OCI-LY1 (cell line): ENCODE results near the gene FHOD3.

Experiments used
- H2AFZ ChIP-seq: fragments of 200-600 bp; sonication (generic), shearing (Covaris generic); 2 replicates; pipeline ENCODE4 v1.6.0; 2014; ENCODE audit warnings: antibody characterized with exemption, mild to moderate bottlenecking, low read length
- H3F3A ChIP-seq: fragments of 200-600 bp; sonication (generic), shearing (Covaris generic); 2 replicates; pipeline ENCODE4 v1.6.0; 2014; ENCODE audit warnings: mild to moderate bottlenecking, antibody characterized with exemption, low read length, moderate library complexity; ENCODE audit not compliant: insufficient read depth
- H3K27ac ChIP-seq: fragments of 200-600 bp; sonication (generic); 2 replicates; pipeline ENCODE4 v1.5.1; 2014; ENCODE audit warnings: low read length, mixed run types, mild to moderate bottlenecking, low read depth; ENCODE audit not compliant: poor library complexity, severe bottlenecking
- H3K27me3 ChIP-seq: fragments of 200-600 bp; sonication (generic); 2 replicates; pipeline ENCODE4 v1.6.0; 2014; ENCODE audit warnings: antibody characterized with exemption, mild to moderate bottlenecking, low read length, moderate library complexity; ENCODE audit not compliant: insufficient read depth
- H3K36me3 ChIP-seq: fragments of 200-600 bp; sonication (generic); 2 replicates; pipeline ENCODE4 v1.6.1; 2014; ENCODE audit warnings: mild to moderate bottlenecking, antibody characterized with exemption, low read length, moderate library complexity, mixed read lengths; ENCODE audit not compliant: insufficient read depth
- H3K4me1 ChIP-seq: fragments of 200-600 bp; sonication (generic); 2 replicates; pipeline ENCODE4 v1.5.1; 2014; ENCODE audit warnings: mild to moderate bottlenecking, low read length, moderate library complexity; ENCODE audit not compliant: insufficient read depth, severe bottlenecking
- H3K4me2 ChIP-seq: fragments of 200-600 bp; sonication (generic), shearing (Covaris generic); 2 replicates; pipeline ENCODE4 v1.6.1; 2014; ENCODE audit warnings: low read length
- H3K4me3 ChIP-seq: fragments of 200-600 bp; sonication (generic); 2 replicates; pipeline ENCODE4 v1.5.1; 2014; ENCODE audit warnings: low read length, low read depth, mild to moderate bottlenecking, mixed read lengths; ENCODE audit not compliant: poor library complexity, severe bottlenecking
- H3K79me2 ChIP-seq: fragments of 200-600 bp; shearing (Covaris generic); 2 replicates; pipeline ENCODE4 v1.6.1; 2016; ENCODE audit warnings: mixed run types, low read length, mixed read lengths; ENCODE audit not compliant: insufficient read depth
- H3K9ac ChIP-seq: fragments of 200-600 bp; sonication (generic), shearing (Covaris generic); 2 replicates; pipeline ENCODE4 v1.6.1; 2014; ENCODE audit warnings: mild to moderate bottlenecking, low read length, mixed read lengths
- H3K9me2 ChIP-seq: fragments of 200-600 bp; sonication (generic), shearing (Covaris generic); 2 replicates; pipeline ENCODE4 v1.6.1; 2014; ENCODE audit warnings: low read depth, mild to moderate bottlenecking, low read length, mixed read lengths
- H3K9me3 ChIP-seq: fragments of 200-600 bp; shearing (Covaris generic); 2 replicates; pipeline ENCODE4 v1.6.1; 2014; ENCODE audit warnings: low read length, mixed read lengths
- H4K20me1 ChIP-seq: fragments of 200-600 bp; sonication (generic), shearing (Covaris generic); 2 replicates; pipeline ENCODE4 v1.6.0; 2016; ENCODE audit warnings: mild to moderate bottlenecking, low read length; ENCODE audit not compliant: insufficient read depth
- EZH2 ChIP-seq: fragments of 200-600 bp; sonication (generic), shearing (Covaris generic); IDR thresholded peaks from 2 replicates; pipeline ENCODE4 v1.8.0; 2017; ENCODE audit warnings: borderline replicate concordance, mixed run types, mild to moderate bottlenecking, antibody characterized with exemption, low read length, moderate library complexity, mixed read lengths
- TF ChIP-seq, protein P1 (sequence below): fragments of 200-600 bp; sonication (generic), shearing (Covaris generic); IDR thresholded peaks from 2 replicates; pipeline ENCODE4 v1.5.1; 2017; ENCODE audit warnings: mild to moderate bottlenecking, antibody characterized with exemption, low read length, moderate library complexity, mixed read lengths

FHOD3 gene

DNA sequence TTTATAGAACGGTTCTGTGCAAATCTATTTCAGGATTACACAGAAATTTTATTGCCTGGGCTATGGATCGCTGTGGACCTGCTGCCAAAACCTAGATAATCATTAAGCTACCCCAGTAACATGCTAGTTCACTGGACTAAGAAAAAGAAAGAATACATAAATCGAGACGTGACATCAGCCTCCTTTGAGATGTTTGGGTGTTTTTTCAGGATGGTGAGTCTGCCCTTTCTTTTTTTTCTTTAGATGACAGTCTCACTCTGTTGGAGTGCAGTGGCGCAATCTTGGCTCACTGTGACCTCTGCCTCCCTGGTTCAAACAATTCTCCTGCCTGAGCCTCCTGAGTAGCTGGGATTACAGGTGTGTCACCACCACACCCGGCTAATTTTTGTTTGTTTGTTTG, 52.0 kb downstream of the FHOD3 start:
- Histone ChIP-seq H3K9me2 (no peaks in the 10 kb centered on the region), H4K20me1 (no peaks in the 10 kb centered on the region), H3K27ac (no peak overlapping the region), H3K4me3 (no peak overlapping the region), H3K9me3 (no peaks in the 10 kb centered on the region), H3K4me1 (no peaks in the 10 kb centered on the region), H3K9ac (no peak overlapping the region), H3K4me2 (no peak overlapping the region), H3K27me3 (peaks cover 6% of the 10 kb centered on the region; the same call in 1 of the 2 replicates), H3K36me3 (no peaks in the 10 kb centered on the region), H3K79me2 (no peaks in the 10 kb centered on the region), H3F3A (no peaks in the 10 kb centered on the region), H2AFZ (no peak overlapping the region)
- TF ChIP-seq EZH2, result no peak
- TF ChIP-seq, protein P1, sequence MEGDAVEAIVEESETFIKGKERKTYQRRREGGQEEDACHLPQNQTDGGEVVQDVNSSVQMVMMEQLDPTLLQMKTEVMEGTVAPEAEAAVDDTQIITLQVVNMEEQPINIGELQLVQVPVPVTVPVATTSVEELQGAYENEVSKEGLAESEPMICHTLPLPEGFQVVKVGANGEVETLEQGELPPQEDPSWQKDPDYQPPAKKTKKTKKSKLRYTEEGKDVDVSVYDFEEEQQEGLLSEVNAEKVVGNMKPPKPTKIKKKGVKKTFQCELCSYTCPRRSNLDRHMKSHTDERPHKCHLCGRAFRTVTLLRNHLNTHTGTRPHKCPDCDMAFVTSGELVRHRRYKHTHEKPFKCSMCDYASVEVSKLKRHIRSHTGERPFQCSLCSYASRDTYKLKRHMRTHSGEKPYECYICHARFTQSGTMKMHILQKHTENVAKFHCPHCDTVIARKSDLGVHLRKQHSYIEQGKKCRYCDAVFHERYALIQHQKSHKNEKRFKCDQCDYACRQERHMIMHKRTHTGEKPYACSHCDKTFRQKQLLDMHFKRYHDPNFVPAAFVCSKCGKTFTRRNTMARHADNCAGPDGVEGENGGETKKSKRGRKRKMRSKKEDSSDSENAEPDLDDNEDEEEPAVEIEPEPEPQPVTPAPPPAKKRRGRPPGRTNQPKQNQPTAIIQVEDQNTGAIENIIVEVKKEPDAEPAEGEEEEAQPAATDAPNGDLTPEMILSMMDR, result no peak

DNA sequence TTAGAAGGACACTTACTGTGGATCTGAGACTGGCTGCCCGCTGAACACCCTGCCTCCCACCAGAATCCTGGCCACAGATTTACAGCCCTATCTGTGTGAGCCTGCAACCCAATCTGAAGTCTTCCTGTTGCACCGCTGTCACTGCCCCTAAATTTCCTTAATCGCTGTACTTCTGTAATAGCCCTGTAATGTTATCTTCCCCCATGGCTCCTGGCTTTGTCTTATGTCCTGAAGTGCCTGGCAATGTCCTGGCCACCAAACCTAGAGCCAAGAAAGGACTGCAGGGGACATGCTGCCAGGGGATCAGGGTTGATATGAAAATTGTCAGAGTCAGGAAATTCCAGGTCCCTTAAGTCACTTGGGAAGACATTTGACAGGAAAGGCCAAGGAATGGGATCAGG, 52.7 kb downstream of the FHOD3 start:
- Histone ChIP-seq H3K4me1 (no peaks in the 10 kb centered on the region), H3K4me3 (no peak overlapping the region), H3K27me3 (peaks cover 6% of the 10 kb centered on the region; the same call in 1 of the 2 replicates), H3K79me2 (no peaks in the 10 kb centered on the region), H2AFZ (no peak overlapping the region), H3K36me3 (no peaks in the 10 kb centered on the region), H3K4me2 (no peak overlapping the region), H3K9ac (no peak overlapping the region), H4K20me1 (no peaks in the 10 kb centered on the region), H3K27ac (no peak overlapping the region), H3K9me3 (no peaks in the 10 kb centered on the region), H3F3A (no peaks in the 10 kb centered on the region), H3K9me2 (no peaks in the 10 kb centered on the region)
- no peak for TF ChIP-seq EZH2
- TF ChIP-seq, protein P1, result no peak

DNA sequence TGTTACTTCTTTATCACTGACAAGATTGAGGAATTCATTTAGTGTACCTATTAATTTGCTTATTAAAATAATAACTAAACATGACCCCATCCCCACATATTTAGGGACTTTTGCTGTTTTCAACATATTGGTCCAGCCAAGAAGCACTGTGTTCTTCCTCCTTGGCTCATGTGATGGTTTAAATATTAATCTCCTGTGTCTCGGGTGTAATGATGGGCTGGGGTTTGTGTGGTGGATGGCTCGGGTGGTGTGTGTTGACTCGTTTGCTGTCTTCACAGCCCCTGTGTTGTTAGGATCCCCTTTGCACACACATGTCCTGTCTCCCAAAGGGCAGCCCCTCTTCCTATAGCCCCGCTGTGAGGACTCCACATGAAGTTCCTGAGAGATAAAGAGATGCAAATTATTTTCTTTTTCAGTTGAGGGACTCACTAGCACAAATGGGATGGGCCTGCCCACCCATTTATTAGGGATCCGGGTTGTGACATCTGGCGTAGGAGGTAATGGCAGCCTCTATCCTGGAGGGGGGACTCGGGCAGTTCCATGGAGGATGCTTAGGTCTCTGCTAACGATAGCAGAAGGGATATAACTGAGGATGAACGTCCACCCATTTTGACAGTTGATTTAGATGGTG, 53.4 kb downstream of the FHOD3 start:
- H3K79me2 ChIP-seq, result no peaks in the 10 kb centered on the region
- no peak overlapping the region for H3K9ac ChIP-seq
- no peaks in the 10 kb centered on the region for H3K9me2 ChIP-seq
- H3F3A ChIP-seq, result no peaks in the 10 kb centered on the region
- no peak overlapping the region for H3K4me3 ChIP-seq
- no peaks in the 10 kb centered on the region for H3K36me3 ChIP-seq
- H3K27me3 ChIP-seq, result peaks cover 6% of the 10 kb centered on the region; the same call in 1 of the 2 replicates
- no peaks in the 10 kb centered on the region for H3K9me3 ChIP-seq
- no peaks in the 10 kb centered on the region for H3K4me1 ChIP-seq
- H3K4me2 ChIP-seq, result no peak overlapping the region
- H2AFZ ChIP-seq, result no peak overlapping the region
- no peak for TF ChIP-seq EZH2
- TF ChIP-seq, protein P1, result no peak
- H4K20me1 ChIP-seq, result no peaks in the 10 kb centered on the region
- no peak overlapping the region for H3K27ac ChIP-seq
